ENCODE results near the gene GCA.

The GCA gene

DNA sequence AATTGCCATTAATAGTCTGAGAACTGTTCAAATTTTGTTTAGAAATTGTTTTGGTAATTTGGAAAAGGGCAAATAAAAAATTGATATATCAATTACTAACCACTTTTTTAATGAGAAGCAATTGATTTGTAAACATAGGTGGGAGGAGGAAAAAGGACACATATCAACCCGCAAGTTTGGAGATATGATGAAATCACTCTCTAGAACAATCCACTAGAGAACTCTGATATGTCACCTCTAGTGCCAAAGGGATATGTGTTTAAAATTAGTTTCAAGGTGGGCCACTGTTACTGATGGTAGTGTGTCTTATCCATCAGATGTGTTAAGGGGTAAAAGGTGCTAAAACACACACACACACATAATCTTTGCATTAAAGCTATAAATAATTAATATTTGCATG, 42.1 kb upstream of the GCA start:
- no peaks in the 10 kb centered on the region for H4K20me1 ChIP-seq (ENCODE audit: insufficient read depth, low read length)
- DNase-seq (no peak), ATAC-seq (ENCODE audit: insufficient read depth, low read depth) (no peak)
- no peaks in the 10 kb centered on the region for H3K9me3 ChIP-seq (ENCODE audit: insufficient read depth, low read length, severe bottlenecking)
- H3K4me3 ChIP-seq (ENCODE audit: low read depth in 1 of 2, low read length in 2 of 2) = no peak overlapping the region
- no peak overlapping the region for H3K4me2 ChIP-seq (ENCODE audit: insufficient read depth, low read length)
- H3K36me3 ChIP-seq (ENCODE audit: insufficient read depth, low read length) = no peaks in the 10 kb centered on the region
- no peaks in the 10 kb centered on the region for H3K27me3 ChIP-seq (ENCODE audit: insufficient read depth, low read length, poor library complexity)
- no peak overlapping the region for H3K9ac ChIP-seq (ENCODE audit: low read depth, low read length)
- no peak overlapping the region for H2AFZ ChIP-seq (ENCODE audit: low read depth, low read length)
- no peaks in the 10 kb centered on the region for H3K79me2 ChIP-seq (ENCODE audit: insufficient read depth, low read length)
- TF ChIP-seq, protein P1, sequence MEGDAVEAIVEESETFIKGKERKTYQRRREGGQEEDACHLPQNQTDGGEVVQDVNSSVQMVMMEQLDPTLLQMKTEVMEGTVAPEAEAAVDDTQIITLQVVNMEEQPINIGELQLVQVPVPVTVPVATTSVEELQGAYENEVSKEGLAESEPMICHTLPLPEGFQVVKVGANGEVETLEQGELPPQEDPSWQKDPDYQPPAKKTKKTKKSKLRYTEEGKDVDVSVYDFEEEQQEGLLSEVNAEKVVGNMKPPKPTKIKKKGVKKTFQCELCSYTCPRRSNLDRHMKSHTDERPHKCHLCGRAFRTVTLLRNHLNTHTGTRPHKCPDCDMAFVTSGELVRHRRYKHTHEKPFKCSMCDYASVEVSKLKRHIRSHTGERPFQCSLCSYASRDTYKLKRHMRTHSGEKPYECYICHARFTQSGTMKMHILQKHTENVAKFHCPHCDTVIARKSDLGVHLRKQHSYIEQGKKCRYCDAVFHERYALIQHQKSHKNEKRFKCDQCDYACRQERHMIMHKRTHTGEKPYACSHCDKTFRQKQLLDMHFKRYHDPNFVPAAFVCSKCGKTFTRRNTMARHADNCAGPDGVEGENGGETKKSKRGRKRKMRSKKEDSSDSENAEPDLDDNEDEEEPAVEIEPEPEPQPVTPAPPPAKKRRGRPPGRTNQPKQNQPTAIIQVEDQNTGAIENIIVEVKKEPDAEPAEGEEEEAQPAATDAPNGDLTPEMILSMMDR (IDR thresholded peaks at IDR 0.05; ENCODE audit: borderline replicate concordance, extremely low read depth, low read length, poor library complexity, severe bottlenecking) = no peak
- no peak for TF ChIP-seq EZH2 (IDR thresholded peaks at IDR 0.05; ENCODE audit: borderline replicate concordance, low read depth, low read length, severe bottlenecking)
- H3K27ac ChIP-seq (ENCODE audit: low read length) = no peak overlapping the region
- H3K4me1 ChIP-seq (ENCODE audit: insufficient read depth, low read length) = no peaks in the 10 kb centered on the region

DNA sequence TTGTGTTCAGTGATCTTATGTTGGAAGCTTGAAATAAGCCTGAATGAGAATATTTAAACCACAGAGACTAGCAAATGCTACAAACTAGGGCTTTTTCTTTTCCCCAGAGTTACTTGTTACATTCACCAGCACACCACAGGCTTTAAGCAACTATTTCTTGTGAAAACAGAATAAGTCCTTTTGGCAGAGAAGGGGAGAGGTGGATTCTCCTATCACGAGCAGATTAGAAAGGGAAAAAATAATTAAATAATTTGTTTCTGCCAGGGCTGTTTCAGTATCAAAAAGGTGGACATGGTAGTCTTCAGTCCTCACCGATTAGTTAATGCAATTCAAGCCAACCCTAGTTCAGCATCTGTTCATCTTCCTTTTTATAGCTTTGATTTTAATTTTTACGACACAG, 38.0 kb upstream of the GCA start:
- Histone ChIP-seq H3K36me3 (ENCODE audit: insufficient read depth, low read length) (0 out of 2 replicates have a peak, but pooled peaks cover 5% of the 10 kb centered on the region), H3K27ac (ENCODE audit: low read length) (no peak overlapping the region)

DNA sequence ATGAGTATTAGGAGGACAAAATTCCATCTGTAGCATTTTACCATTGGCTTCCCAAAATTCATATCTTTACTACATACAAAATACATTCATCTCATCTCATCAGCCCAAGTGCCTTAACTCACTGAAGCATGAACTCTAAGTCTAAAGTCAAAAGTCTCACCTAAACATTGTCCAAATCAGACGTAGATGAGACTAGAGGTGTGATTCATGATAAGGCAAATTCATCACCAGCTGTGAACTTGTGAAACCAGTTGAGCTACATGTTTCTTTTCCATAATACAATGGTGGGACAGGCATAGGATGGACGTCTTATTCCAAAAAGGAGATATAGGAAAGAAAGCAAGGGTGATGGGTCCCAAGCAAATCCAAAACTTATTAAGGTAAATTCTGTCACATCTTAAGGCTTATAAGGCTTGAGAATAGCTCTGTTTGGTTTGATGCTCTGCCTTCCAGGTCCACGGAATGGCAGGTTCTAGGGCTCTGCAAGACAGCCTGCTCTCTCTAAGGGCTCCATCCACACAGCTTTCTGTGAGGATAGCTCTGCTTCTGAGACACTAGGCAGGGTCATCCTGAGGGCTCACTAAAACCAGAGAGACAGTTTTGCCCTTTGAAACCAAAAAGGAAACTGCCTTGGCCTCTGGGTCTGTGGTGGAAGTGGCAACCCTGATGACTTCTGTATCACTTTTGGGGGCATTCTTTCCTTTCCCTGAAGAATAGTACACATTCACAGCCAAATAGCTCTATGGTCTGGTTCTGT, 35.0 kb upstream of the GCA start:
- TF ChIP-seq, protein P1 (IDR thresholded peaks at IDR 0.05; ENCODE audit: borderline replicate concordance, extremely low read depth, low read length, poor library complexity, severe bottlenecking) = no peak
- TF ChIP-seq EZH2 (IDR thresholded peaks at IDR 0.05; ENCODE audit: borderline replicate concordance, low read depth, low read length, severe bottlenecking) = no peak
- Histone ChIP-seq H3K4me2 (ENCODE audit: insufficient read depth, low read length) (no peak overlapping the region), H4K20me1 (ENCODE audit: insufficient read depth, low read length) (no peaks in the 10 kb centered on the region), H3K4me1 (ENCODE audit: insufficient read depth, low read length) (no peaks in the 10 kb centered on the region), H2AFZ (ENCODE audit: low read depth, low read length) (no peak overlapping the region), H3K36me3 (ENCODE audit: insufficient read depth, low read length) (0 out of 2 replicates have a peak, but pooled peaks cover 5% of the 10 kb centered on the region), H3K4me3 (ENCODE audit: low read depth in 1 of 2, low read length in 2 of 2) (no peak overlapping the region), H3K9me3 (ENCODE audit: insufficient read depth, low read length, severe bottlenecking) (no peaks in the 10 kb centered on the region), H3K27ac (ENCODE audit: low read length) (no peak overlapping the region), H3K79me2 (ENCODE audit: insufficient read depth, low read length) (no peaks in the 10 kb centered on the region), H3K27me3 (ENCODE audit: insufficient read depth, low read length, poor library complexity) (no peaks in the 10 kb centered on the region), H3K9ac (ENCODE audit: low read depth, low read length) (no peak overlapping the region)
- DNase-seq = no peak
- ATAC-seq (ENCODE audit: insufficient read depth, low read depth) = no peak

More for the DNA sequence above, 38.0 kb upstream of the GCA start:
- ATAC-seq (ENCODE audit: insufficient read depth, low read depth) (no peak), DNase-seq (no peak)
- Histone ChIP-seq H3K9ac (ENCODE audit: low read depth, low read length) (no peak overlapping the region), H3K27me3 (ENCODE audit: insufficient read depth, low read length, poor library complexity) (no peaks in the 10 kb centered on the region), H3K9me3 (ENCODE audit: insufficient read depth, low read length, severe bottlenecking) (no peaks in the 10 kb centered on the region), H3K79me2 (ENCODE audit: insufficient read depth, low read length) (no peaks in the 10 kb centered on the region), H3K4me2 (ENCODE audit: insufficient read depth, low read length) (no peak overlapping the region), H3K4me3 (ENCODE audit: low read depth in 1 of 2, low read length in 2 of 2) (no peak overlapping the region), H3K4me1 (ENCODE audit: insufficient read depth, low read length) (no peaks in the 10 kb centered on the region), H2AFZ (ENCODE audit: low read depth, low read length) (no peak overlapping the region), H4K20me1 (ENCODE audit: insufficient read depth, low read length) (no peaks in the 10 kb centered on the region)
- TF ChIP-seq, protein P1 (IDR thresholded peaks at IDR 0.05; ENCODE audit: borderline replicate concordance, extremely low read depth, low read length, poor library complexity, severe bottlenecking) = no peak
- no peak for TF ChIP-seq EZH2 (IDR thresholded peaks at IDR 0.05; ENCODE audit: borderline replicate concordance, low read depth, low read length, severe bottlenecking)
